Sigmoid colon (tissue), 4 donors: ENCODE results near the gene MRPL46.

ENCODE experiments used
- EP300 ChIP-seq, 4 donors: sonication (generic); formaldehyde crosslinking; IDR thresholded peaks; one replicate each; pipeline ENCODE4 v1.6.1; 2017; ENCODE audit warnings: antibody characterized with exemption in 4 of 4
- POLR2A ChIP-seq, 2 donors: fragments of 450-650 bp; IDR thresholded peaks; one replicate each; pipeline ENCODE4 v1.6.1; 2016; ENCODE audit warnings: antibody characterized with exemption in 2 of 2, mild to moderate bottlenecking in 2 of 2, moderate library complexity in 2 of 2
- POLR2AphosphoS5 ChIP-seq, 4 donors: sonication (generic); formaldehyde crosslinking; IDR thresholded peaks; one replicate each; pipeline ENCODE4 v1.6.1; 2017; ENCODE audit warnings: antibody characterized with exemption in 4 of 4

GRCh38 chr15:88438181-88438580 lies 29.0 kb downstream of the MRPL46 start:
- TF ChIP-seq POLR2A (IDR thresholded peaks at IDR 0.05): no peak
- no peak for TF ChIP-seq EP300 (IDR thresholded peaks at IDR 0.05)
- TF ChIP-seq POLR2AphosphoS5 (IDR thresholded peaks at IDR 0.05): no peak
